DOHH2 (cell line): ENCODE results near the gene TBC1D22A.

Source experiments
- H3F3A ChIP-seq: fragments of 200-600 bp; sonication (generic), shearing (Covaris generic); 2 replicates; pipeline ENCODE4 v1.6.0; 2016; ENCODE audit warnings: antibody characterized with exemption, mild to moderate bottlenecking; ENCODE audit not compliant: control insufficient read depth, insufficient read depth
- H3K27ac ChIP-seq: fragments of 200-600 bp; sonication (generic); 2 replicates; pipeline ENCODE4 v1.5.1; 2014; ENCODE audit warnings: low read depth, mild to moderate bottlenecking, low read length, moderate library complexity
- H3K27me3 ChIP-seq: fragments of 200-600 bp; sonication (generic); 2 replicates; pipeline ENCODE4 v1.6.1; 2014; ENCODE audit warnings: mild to moderate bottlenecking, low read length, mixed read lengths; ENCODE audit not compliant: control insufficient read depth
- H3K36me3 ChIP-seq: fragments of 200-600 bp; sonication (generic); 2 replicates; pipeline ENCODE4 v1.6.1; 2014; ENCODE audit warnings: mild to moderate bottlenecking, low read length, moderate library complexity, mixed read lengths; ENCODE audit not compliant: control insufficient read depth
- H3K4me1 ChIP-seq: fragments of 200-600 bp; sonication (generic); 2 replicates; pipeline ENCODE4 v1.6.1; 2014; ENCODE audit warnings: mild to moderate bottlenecking, low read length, mixed read lengths; ENCODE audit not compliant: control insufficient read depth
- H3K4me2 ChIP-seq: fragments of 200-600 bp; sonication (generic); 2 replicates; pipeline ENCODE4 v1.6.0; 2014; ENCODE audit warnings: mild to moderate bottlenecking, low read length, moderate library complexity
- H3K4me3 ChIP-seq: fragments of 200-600 bp; sonication (generic); 2 replicates; pipeline ENCODE4 v1.5.1; 2014; ENCODE audit warnings: mild to moderate bottlenecking, low read length, mixed read lengths
- H3K79me2 ChIP-seq: fragments of 200-600 bp; sonication (generic); 2 replicates; pipeline ENCODE4 v1.6.1; 2014; ENCODE audit warnings: mild to moderate bottlenecking, low read length, mixed read lengths; ENCODE audit not compliant: control insufficient read depth
- H3K9me2 ChIP-seq: fragments of 200-600 bp; sonication (generic); replicated peaks from 2 replicates; pipeline ENCODE4 v1.6.1; 2014; ENCODE audit warnings: mild to moderate bottlenecking, low read length, mixed read lengths; ENCODE audit not compliant: control insufficient read depth
- H3K9me3 ChIP-seq: fragments of 200-600 bp; sonication (generic); 2 replicates; pipeline ENCODE4 v1.6.1; 2014; ENCODE audit warnings: antibody characterized with exemption, low read length, mixed read lengths; ENCODE audit not compliant: control insufficient read depth, insufficient read depth
- H4K20me1 ChIP-seq: fragments of 200-600 bp; sonication (generic); 2 replicates; pipeline ENCODE4 v1.6.0; 2014; ENCODE audit warnings: low read depth, mild to moderate bottlenecking, antibody characterized with exemption, low read length, moderate library complexity; ENCODE audit not compliant: control insufficient read depth, insufficient read depth
- EZH2phosphoT487 ChIP-seq: fragments of 200-600 bp; sonication (generic); IDR thresholded peaks from 2 replicates; pipeline ENCODE4 v1.6.1; 2017; ENCODE audit warnings: borderline replicate concordance, mild to moderate bottlenecking, antibody characterized with exemption, low read length, moderate library complexity, mixed read lengths
- TF ChIP-seq, protein P1 (sequence below): fragments of 200-600 bp; sonication (generic); IDR thresholded peaks from one replicate; pipeline ENCODE4 v1.5.1; 2014; ENCODE audit warnings: antibody characterized with exemption, mild to moderate bottlenecking, low read depth, low read length; ENCODE audit not compliant: poor library complexity, severe bottlenecking

TBC1D22A gene

DNA sequence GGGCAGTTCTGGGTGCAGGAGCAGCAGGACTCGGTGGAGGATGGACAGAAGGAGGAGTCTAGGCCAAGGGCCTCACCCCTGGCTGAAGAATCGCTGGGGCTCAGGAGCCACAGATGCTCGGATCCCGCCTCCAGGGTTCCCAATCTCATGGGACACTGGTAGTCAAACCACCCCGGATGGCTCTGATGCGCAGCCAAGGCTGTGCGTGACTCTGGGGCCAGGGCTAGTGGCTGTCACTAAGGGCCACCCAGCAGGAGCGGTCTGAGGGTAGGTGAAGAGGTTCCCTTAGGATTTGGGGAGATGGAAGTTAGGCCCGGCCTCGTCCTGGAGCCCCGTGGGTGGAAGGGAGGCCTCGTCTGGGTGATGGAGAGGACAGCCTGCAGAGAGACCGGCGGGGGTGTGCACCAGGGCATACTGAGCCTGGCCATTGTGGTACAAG is 300.6 kb downstream of the TBC1D22A start:
- Histone ChIP-seq H3K79me2 (peaks cover 7% of the 10 kb centered on the region; the same call in 1 of the 2 replicates), H4K20me1 (no peaks in the 10 kb centered on the region), H3F3A (0 out of 2 replicates have a peak, but pooled peaks cover 2% of the 10 kb centered on the region), H3K4me2 (no peak overlapping the region), H3K4me3 (no peak overlapping the region), H3K9me3 (no peaks in the 10 kb centered on the region), H3K27ac (no peak overlapping the region), H3K4me1 (peaks cover 21% of the 10 kb centered on the region), H3K27me3 (no peaks in the 10 kb centered on the region), H3K36me3 (peaks cover 42% of the 10 kb centered on the region), H3K9me2 (no peaks in the 10 kb centered on the region)
- TF ChIP-seq, protein P1, sequence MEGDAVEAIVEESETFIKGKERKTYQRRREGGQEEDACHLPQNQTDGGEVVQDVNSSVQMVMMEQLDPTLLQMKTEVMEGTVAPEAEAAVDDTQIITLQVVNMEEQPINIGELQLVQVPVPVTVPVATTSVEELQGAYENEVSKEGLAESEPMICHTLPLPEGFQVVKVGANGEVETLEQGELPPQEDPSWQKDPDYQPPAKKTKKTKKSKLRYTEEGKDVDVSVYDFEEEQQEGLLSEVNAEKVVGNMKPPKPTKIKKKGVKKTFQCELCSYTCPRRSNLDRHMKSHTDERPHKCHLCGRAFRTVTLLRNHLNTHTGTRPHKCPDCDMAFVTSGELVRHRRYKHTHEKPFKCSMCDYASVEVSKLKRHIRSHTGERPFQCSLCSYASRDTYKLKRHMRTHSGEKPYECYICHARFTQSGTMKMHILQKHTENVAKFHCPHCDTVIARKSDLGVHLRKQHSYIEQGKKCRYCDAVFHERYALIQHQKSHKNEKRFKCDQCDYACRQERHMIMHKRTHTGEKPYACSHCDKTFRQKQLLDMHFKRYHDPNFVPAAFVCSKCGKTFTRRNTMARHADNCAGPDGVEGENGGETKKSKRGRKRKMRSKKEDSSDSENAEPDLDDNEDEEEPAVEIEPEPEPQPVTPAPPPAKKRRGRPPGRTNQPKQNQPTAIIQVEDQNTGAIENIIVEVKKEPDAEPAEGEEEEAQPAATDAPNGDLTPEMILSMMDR: no peak
- no peak for TF ChIP-seq EZH2phosphoT487

DNA sequence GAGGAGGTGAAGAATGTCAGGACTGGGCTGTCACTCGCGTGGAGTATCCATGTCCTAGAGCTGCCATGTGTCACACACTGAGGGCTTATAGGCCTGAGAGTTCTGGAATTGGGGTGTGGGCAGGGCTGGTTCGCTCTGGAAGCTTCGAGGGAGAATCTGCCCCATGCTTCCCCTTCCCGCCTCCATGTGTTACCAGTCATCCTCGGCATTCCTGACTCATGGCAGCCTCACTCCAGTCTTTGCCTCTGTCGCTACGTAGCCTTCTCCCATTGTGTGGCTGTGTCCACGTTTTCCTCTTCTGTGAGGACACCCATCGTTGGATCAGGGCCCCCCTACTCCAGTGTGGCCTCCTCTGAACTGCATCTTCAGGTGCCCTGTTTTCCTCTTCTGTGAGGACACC is 301.2 kb downstream of the TBC1D22A start:
- H3K4me1 ChIP-seq: peaks cover 16% of the 10 kb centered on the region
- no peaks in the 10 kb centered on the region for H4K20me1 ChIP-seq
- H3K9me2 ChIP-seq: no peaks in the 10 kb centered on the region
- no peaks in the 10 kb centered on the region for H3K9me3 ChIP-seq
- H3K27ac ChIP-seq: no peak overlapping the region
- H3K36me3 ChIP-seq: peaks cover 46% of the 10 kb centered on the region
- no peaks in the 10 kb centered on the region for H3K27me3 ChIP-seq
- no peak for TF ChIP-seq EZH2phosphoT487
- TF ChIP-seq, protein P1: no peak
- no peak overlapping the region for H3K4me2 ChIP-seq
- H3K79me2 ChIP-seq: peaks cover 12% of the 10 kb centered on the region
- 0 out of 2 replicates have a peak, but pooled peaks cover 2% of the 10 kb centered on the region for H3F3A ChIP-seq
- H3K4me3 ChIP-seq: no peak overlapping the region

DNA sequence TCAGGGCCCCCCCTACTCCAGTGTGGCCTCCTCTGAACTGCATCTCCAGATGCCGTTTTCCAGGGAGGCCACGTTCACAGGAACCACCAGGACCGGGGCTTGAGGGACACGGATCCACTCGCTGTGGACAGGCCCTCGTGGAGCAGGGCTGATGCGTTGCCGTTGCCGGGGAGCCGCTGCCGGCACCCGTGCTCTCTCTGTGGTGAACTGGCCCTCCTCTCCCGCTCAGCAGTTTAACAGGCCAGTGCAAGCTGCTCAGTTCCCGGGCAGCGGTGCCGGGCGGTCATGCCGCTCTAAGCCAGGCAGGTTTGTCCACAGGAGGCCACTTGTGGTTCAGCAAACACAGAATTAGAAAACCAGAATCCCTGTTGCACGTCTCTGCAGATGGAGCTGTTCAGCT is 301.6 kb downstream of the TBC1D22A start:
- Histone ChIP-seq H3K27ac (no peak overlapping the region), H3K9me2 (no peaks in the 10 kb centered on the region)

More for the DNA sequence above, 301.6 kb downstream of the TBC1D22A start:
- TF ChIP-seq EZH2phosphoT487: no peak
- TF ChIP-seq, protein P1: no peak
- Histone ChIP-seq H3K36me3 (peaks cover 50% of the 10 kb centered on the region), H3K27me3 (no peaks in the 10 kb centered on the region), H3K4me2 (no peak overlapping the region), H3K79me2 (peaks cover 16% of the 10 kb centered on the region), H3K4me3 (no peak overlapping the region), H4K20me1 (no peaks in the 10 kb centered on the region), H3K9me3 (no peaks in the 10 kb centered on the region), H3F3A (0 out of 2 replicates have a peak, but pooled peaks cover 2% of the 10 kb centered on the region), H3K4me1 (peaks cover 12% of the 10 kb centered on the region)
